Central memory CD4-positive, alpha-beta T cell (primary cell): ENCODE measurements around the gene FCN2.

Experiments
- DNase-seq: peaks from one replicate; pipeline ENCODE4 v3.0.0; 2022

FCN2 gene

DNA sequence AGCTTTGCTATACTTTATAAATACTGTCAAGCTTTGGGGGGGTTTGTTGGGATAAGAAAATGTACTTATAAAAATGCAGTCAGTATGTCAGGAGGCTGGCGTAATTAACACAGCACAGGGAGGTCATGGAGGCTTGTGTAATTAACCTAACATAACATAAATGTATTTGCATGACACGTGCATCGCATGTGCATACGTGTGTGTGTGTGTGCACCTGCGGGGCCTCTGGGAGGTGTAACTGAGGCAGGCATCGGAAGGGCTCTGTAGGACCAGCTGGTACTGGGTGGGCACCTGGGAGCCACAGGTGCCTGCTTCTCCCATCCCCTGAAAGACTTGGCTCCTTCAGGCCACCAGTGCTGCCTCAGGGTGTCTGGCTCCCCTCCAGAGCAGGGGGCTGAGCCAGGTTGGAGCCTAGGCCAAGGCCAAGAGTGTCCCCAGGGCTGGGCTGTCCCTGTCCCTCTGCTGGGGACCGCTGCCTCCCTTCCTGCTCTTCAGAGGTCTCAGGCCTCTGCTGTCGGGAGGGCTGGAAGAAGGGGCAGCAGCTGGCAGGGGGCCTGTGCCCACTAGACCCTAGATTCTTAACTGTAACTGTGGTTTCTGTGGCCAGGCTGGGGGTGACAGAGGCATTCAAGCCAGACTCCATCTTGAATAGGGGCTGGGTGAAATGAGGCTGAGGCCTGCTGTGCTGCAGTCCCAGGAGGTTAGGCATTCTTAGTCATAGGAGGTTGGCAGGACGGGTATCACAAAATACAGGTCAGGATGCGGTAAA is 9.0 kb downstream of the FCN2 start:
- no peak for DNase-seq

DNA sequence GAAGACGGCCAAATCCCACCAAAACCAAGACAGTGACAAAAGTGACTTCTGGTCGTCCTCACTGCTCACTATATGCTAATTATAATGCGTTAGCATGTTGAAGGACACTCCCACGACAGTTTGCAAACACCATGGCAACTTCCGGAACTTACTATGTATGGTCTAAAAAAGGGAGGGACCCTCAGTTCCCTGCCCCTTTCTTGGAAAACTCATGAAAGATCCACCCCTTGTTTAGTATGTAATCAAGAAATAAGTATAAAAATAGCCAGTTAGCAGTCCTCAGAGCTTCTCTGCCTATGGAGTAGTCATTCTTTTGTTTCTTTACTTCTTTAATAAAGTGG is 9.5 kb downstream of the FCN2 start:
- DNase-seq: no peak

DNA sequence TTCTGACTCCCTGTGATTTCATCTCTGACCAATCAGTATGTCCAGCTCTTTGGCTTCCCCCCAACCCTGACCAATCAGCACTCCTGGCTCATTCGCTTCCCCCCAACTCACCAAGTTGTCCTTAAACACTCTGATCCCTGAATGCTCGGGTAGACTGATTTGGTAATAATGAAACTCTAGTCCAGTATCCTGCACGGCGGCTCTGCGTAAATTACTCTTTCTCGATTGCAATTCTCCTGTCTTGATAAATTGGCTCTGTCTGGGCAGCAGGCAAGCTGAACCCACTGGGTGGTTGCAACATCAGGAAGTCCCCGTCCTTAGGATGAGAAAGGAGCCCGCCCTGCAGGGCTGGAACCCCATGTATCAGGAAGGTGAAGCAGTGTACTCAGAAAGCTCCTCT is 10.4 kb downstream of the FCN2 start:
- DNase-seq: no peak

DNA sequence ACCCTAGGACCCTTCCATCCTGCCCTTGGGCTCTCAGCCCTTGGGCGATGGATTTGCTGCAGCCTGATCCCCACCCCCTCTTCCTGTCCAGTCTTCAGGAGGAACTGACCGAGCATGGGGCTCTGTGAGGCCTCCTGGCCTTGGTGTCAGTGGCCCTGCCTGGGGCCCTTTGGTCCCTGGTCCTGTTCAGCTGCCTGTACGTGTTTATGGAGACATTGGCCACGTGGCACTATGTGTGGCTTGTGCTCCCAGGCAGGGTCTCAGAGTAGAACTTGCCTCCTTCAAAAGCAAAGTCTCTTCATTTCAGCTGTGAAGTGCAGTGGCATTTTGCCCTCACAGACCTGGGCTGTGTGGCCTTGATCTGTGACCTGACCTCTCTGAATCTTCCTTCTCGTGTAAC is 11.1 kb downstream of the FCN2 start:
- no peak for DNase-seq

DNA sequence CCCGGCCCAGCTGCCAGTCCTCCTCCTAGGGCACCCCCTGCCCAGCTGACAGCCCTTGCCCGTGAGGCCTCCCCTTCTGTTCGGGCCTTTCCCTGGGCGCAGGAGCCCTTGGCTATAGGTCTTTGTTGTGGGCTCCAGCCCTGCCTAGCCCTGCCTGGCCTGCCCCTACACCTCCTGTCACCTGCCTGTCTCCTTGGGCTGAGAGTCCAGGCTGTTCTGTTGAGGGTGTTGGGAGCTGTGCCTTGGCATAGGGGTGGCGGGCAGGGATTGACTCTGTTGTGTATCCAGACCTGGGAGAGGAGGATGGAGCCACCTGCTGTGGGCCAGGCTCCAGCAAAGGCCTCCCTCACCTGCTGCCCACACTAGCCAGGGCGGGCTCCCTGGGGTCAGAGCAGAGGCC is 11.6 kb downstream of the FCN2 start:
- no peak for DNase-seq

DNA sequence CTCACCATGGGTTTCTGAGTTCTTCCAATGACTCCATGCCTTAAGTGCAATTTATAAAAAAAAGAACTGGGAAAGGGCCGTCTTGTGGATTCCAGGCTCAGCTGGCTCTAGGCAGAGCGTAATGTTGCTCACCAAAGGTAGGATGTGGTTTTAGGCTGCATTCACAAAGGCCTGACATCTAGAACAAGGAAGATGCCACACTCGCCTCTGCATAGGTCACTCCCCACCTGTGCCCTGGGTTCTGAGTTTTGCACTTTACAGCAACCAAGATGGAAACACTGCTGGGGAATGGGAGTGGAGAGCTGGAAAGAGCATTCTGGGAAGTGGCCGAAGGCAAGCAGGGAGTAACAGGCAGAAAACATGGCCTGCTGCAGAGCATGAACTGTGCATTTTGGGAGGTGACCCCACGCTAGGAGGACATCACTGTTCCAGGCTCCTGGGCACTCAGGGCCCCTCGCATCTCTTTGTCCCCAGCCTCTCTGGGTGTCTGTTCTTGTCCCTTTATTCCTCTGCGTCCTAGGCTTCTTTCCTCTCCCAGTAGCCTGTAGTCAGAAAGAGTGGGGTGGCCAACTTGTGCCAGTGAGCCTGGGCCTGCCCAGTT is 12.3 kb downstream of the FCN2 start:
- no peak for DNase-seq

DNA sequence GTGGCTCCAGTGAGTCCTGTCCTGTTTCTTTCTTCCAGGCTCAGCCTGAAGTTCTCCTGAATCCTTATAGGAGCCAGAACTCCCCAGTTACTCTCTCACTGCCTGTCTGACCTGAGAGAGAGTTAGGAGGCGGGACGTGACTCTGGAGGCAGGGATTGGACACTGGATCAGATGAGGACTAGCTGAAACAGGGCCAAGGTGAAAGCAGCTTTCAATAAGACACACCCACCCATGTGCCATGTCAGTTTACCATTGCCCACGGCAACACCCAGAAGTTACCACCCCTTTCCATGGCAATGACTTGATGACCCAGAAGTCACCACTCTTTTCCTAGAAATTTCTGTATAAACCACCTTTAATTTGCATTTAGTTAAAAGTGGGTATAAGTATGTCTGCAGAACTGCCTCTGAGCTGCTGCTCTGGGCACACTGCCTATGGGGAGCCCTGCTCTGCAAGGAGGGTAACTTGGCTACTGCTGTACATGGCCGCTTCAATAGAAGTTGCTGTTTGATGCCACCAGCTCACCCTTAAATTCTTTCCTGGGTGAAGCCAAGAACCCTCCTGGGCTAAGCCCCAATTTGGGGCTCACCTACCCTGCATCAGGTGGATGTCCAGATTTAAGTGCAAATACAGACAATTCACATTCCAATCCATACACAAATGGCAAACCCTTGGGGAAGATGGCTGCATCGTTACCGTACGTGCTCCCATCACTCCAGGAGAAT is 13.7 kb downstream of the FCN2 start:
- DNase-seq: no peak

DNA sequence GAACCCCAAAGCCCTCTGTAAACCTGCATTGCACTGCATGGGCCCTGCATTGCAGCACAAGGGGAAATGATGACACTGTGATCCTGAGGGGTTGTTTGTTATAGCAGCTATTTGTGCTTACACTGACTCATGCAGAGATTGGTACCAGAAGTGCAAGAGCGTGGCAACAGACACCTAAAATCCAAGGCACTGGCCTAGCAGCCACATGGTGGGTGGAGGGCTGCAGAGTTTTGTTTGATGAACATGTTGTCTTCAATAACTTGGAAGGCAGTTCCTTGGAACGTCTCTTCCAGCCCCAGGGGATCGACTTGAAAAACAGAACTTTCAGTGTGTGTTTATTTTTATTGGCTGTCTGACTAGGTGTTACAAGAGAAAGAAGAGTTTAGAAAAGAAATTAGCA is 14.5 kb downstream of the FCN2 start:
- DNase-seq: no peak

DNA sequence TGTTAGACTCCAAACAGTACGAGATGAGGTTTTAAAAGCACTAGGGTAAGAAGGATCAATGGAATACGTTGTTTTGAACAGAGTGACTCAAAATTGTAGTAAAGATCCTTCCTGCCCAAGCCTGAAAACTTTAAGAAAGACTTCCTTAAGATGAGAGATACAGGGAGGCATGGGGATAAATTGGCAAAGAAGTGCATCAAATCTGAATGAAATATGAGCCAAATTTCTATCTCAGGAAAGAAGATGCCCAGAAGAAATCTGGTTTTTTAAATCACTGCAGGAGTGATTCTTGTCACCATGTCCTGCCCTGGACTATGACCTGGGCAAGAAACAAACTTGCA is 14.9 kb downstream of the FCN2 start:
- DNase-seq: no peak

DNA sequence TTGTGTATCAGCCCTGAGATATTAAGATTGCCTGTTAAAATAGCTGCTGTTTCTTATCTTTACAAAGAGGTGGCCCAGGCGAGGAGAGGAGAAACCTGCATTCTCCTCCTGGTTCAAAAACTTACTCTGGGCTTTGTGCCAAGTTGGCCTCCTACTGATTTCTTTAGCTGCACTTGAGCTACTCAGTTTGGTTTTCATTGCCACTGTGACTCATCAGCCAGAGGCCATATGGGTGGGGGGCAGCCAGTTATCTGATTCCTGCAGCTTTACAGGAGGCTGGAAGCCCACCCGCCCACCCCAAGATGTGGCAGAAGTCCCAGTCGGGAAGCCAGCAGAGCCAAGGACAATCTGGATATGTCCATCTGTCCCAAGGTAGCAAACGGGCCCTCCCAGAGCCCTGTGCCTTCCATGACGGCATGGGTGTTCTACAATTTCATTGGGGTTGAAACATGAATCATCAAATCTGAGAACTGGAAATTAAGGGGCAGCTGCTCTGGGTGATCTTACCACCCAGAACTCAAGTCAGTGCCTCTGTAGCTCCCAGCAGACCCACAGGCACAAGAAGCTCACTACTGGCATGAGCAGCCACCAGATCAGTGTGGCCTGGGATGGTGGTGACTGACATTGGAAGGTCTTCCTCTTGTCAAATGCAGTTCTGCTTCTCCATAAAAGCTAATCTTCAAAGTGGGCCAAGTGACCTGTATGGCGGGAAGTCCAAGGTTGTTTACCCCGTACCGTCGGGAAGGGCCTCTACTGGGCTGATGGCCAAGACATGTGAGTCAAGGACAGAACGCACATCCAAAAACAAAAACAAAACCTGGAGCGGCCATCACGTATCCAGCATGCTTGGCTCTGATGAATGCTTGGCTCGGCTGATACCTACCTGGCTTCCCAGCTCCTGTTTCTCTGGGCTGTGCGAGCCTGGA is 15.6 kb downstream of the FCN2 start:
- no peak for DNase-seq

DNA sequence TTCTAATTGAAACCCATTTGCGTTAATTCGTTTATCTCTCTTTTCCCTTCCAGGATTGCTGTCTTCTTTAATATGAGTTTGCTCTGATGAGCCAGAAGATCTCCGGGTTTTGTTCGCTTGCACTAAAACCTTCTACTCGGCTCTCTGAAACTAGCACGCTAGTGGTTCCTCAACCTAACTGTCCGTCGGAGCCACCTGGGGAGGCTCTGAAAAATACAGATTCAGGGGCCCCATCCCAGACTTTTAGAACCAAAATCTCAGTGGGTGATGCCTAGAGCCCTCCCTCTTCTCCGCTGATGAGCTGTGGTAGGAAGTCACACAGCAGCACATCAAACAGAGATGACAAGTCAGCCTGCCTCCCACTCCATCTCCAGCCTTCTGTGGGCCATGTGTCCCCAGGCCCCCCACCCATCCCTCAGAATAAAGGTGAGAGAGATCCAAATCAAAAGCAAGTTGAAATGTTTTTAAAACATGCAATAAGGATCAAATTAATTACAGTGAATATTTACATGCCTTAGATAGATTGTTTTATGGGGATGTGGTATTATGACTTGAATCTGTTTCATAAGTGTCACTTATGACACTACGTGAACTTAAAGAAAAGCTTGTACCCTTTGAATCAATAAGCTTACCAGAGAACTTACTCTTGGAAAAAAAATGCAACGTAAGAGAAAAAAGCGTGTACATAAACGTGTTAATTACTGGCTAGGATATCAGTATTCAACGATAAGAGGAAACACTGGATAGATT is 16.4 kb downstream of the FCN2 start:
- no peak for DNase-seq

DNA sequence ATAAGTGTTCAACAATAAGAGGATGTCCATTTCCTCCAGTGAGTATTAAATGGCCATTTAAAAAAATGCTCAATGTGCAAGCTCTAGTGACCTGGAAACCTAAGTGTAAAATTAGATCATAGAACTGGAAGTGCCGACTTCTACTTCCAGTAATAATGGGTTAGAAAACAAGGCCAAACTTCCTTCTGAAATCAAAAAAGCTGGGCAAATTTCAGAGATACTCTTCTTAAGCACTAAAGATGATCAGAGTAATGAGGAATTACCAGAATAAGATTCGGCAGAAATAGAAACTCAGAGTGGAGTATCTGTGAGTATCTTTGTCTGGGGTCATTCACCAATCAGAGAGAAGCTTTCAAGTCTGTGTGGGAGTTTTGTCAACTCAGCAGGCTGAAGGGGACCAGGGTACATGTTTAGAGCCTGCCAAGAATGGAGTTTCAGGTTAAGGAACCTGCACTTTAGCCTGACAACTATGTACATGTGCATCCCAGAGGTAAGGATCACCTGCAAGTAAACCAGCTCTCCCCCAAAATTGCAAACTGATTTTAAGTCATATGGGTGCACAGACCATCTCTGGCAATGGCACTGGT is 17.1 kb downstream of the FCN2 start:
- DNase-seq: no peak

DNA sequence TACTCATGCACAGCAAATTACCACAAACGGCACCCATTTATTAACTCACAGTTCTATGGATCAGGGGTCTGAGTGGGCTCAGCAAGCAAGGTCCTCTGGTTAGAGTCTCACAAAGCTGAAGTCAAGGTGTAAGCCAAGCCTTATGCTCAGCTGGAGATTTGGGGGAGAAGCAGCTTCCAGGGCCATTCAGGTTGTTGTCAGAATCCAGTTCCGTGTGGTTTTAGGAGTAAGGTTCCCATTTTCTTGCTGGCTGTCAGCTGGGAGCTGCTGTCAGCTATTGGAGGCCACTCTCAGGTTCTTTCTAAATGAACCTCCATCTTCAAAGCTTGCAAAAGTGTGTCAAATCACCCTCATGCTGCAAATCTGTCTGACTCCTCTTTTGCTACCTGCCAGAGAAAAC is 17.7 kb downstream of the FCN2 start:
- DNase-seq: no peak

DNA sequence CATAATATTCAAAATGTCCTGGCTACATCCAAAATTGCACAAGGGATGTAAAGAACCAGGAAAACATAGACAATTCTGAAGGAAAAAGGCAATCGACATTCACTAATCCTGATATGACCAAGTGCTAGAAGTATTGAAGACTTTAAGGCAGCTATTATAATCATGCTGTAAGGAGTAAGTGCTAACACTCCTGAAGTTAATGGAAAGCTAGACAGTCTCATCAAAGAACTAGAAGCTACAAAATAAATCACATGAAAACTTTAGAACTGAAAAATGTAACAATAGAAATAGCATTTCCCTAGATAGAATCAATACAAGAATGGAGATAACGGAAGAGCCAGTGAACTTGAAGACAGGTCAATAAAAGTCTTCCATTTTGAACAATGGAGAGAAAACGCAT is 18.6 kb downstream of the FCN2 start:
- DNase-seq: no peak

DNA sequence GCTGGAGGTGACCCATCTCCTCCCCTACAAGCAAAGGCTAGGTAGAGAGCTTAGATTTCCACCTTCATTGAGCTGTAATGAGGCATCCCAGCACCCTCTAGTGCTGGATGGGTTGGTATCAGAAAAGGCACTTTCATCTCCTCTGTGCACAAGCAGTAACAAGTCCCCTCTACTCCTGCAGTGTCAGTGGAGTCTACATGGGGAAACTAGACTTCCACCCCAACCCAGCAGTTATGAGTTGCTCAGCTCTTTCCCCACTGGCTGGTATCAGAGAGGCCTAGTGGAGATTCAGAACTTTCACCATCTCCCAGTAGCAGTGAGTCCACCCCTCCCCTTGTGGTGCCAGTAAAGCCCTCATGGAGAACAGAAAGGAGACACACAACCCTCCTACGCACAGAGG is 19.2 kb downstream of the FCN2 start:
- no peak for DNase-seq

DNA sequence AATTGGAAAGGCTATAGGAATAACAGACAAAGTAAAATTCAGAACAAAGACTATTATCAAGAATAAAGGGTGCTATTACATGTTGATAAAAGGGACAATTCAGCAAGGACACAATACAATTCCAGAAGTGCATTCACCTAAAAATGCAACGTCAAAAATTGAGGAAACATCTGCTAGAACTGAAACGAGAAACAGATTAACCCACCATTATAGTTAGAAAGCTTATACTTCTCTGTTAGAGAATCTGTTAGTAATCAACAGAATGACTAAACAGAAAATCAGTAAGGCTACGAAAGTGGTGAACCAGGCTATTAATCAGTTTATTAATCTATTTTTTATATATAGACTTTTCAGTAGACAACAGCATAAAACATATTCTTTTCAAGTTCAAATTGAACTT is 22.3 kb downstream of the FCN2 start:
- no peak for DNase-seq

DNA sequence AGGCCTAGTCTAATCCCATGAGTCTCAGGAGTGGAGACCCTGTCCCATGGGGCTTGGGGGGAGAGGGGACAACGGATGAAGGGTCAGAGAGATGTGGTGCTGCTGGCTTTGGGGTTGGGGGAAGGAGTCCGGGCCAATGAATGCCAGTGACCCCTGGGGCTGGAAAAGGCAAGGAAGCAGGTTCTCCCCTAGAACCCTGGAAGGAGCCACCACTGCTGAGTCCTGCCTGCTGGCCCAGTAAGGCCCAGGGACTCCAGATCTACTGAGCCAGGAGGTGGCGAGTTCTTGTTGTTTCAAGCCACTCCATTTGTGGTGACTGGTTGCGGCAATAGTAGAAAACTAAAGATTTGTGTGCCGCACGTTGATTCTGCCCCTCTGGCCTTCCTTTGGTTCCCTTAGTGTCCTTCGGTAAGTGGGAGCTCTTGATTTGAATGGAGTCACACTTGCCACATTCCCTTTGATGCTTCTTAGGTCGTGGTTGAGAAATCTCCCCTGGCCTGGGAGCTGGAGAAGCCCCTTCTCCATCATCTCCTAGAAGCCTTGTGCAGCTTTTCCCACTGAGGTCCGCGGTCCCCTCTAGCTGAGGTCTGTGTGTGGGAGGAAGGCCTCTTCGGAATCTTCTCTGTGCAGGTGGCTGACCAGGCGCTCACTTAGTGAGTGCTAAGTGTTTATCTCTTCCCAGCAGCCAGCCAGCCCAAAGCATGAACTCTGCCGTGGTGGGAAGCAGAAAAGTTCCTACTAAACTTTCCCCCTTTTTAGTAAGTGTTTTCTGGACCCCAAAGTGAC is 28.1 kb downstream of the FCN2 start:
- DNase-seq: no peak

DNA sequence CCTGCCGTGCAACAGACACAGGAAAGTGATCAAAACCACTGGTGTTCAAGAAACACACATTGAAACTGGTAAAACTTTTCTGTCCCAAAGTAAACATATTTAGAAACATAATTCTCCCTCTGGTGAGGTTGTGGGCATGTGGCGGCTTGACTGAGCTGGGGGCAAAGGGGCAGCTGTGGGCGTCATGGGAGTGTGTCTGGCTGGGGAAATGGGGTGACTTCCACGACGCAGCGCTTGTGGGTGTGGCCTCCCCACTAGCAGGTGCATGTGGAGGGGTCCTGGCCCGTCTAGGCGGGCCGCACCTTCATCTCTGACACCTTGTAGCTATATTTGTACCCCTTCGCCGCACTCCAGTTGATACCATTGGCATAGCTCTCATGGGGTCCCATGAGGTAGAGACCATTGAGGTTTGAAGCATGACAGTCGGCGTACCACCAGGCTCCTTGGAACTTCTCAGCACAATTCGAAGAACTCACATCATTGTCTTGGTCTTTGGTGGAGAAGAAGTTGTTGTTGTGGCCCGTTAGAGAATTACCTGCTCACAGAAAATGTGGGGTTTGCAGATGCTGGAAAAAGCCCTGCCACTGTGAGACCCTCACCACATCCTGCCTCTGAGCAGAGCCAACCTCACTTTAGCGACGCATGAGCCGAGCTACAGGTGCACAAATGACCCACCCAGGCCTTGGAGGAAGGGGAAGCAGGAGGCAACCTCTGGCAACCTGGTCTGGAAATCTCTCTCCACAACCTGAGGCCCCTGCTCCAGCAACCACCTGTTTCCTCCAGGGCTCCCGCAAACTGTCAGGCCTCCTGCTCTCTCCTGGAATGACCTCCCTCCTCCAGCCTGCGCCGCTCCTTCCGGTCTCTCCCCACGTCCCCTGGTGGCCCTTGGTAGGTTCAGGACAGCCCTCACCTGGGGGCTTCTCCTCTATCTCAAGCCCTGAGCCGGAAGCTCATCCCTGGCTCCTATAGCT is 29.2 kb downstream of the FCN2 start:
- DNase-seq: no peak

DNA sequence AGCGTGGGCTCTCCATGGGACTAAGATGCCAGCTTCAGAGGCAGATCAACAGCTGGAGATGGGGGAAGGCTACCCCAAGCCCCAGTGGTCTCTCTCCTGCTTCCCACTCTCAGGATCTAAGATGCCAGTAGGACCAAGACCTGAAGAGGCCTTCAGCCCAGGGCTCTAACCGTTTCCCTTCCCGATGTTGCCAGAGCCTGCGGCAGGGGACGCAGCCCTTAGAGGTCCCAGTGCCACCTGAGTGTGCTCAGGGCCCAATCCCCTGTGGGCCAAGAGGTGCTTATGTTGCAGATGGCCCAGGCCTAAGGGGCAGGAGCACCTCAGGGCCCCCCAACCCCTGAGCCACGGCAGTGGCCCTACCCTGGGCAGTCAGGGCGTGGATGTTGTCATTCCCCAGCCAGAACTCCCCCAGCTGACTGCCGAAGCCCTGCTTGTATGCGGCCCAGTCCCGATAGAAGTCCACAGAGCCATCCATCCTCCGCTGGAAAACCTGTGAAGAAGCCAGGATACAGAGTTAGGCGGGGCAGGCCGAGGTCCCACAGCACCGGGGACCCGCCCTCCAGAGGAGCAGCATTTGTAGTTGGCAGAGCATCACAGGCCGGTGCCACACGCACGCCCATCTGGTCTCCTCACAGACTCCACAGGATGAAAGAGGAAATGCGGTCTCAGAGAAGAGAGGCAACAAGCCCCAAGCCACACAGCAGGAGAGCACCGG is 31.7 kb downstream of the FCN2 start:
- DNase-seq: no peak
